Activated CD8-positive, alpha-beta T cell treated with anti-CD3 and anti-CD28 coated beads, Interleukin-2, amount 10 ng/mL, durations not matched to agents 7 days and 5 days (primary cell): ENCODE measurements around the gene CDH16. TPM values are rescaled to one million over a fixed set of nuclear protein-coding genes. Genes with fewer than 3 reads are reported as not detected.

Source experiments
- ATAC-seq: fragments of 150-1000 bp; cut with Tn5 transposase; one replicate; pipeline ENCODE4 v1.10.0; 2021; ENCODE audit warnings: moderate library complexity
- CTCF ChIA-PET: fragments of 350-600 bp; sonication (Branson Sonifier 250); formaldehyde crosslinking; loops from one replicate; lab custom pipeline; 2021; ENCODE audit warnings: antibody characterized with exemption; lab: Charles Lee
- POLR2A ChIA-PET: fragments of 350-600 bp; sonication (Branson Sonifier 250); formaldehyde crosslinking; loops from one replicate; lab custom pipeline; 2021; ENCODE audit warnings: antibody characterized with exemption; lab: Charles Lee
- DNase-seq: peaks from one replicate; pipeline ENCODE4 v3.0.0-alpha.2; 2020
- H3K27ac Mint-ChIP-seq: one replicate; pipeline ENCODE4 v1.8.0; 2021; ENCODE audit warnings: mild to moderate bottlenecking, mixed read lengths
- H3K27me3 Mint-ChIP-seq: one replicate; pipeline ENCODE4 v1.8.0; 2021; ENCODE audit warnings: low read depth, mixed read lengths
- H3K36me3 Mint-ChIP-seq: one replicate; pipeline ENCODE4 v1.8.0; 2021; ENCODE audit warnings: low read depth, mixed read lengths
- H3K4me1 Mint-ChIP-seq: one replicate; pipeline ENCODE4 v1.8.0; 2021; ENCODE audit warnings: low read depth, mixed read lengths
- H3K4me3 Mint-ChIP-seq: one replicate; pipeline ENCODE4 v1.8.0; 2021; ENCODE audit warnings: mild to moderate bottlenecking, mixed read lengths
- H3K9me3 Mint-ChIP-seq: one replicate; pipeline ENCODE4 v1.8.0; 2022; ENCODE audit warnings: mixed read lengths; ENCODE audit not compliant: insufficient read depth
- total RNA-seq, 2 experiments: library from RNA; stranded (reverse); gene quantifications; one replicate each; pipeline ENCODE4 v1.2.3, GENCODE V29; 2021

CDH16 gene
- total RNA-seq, 2 experiments from 2014 or later = not detected

DNA sequence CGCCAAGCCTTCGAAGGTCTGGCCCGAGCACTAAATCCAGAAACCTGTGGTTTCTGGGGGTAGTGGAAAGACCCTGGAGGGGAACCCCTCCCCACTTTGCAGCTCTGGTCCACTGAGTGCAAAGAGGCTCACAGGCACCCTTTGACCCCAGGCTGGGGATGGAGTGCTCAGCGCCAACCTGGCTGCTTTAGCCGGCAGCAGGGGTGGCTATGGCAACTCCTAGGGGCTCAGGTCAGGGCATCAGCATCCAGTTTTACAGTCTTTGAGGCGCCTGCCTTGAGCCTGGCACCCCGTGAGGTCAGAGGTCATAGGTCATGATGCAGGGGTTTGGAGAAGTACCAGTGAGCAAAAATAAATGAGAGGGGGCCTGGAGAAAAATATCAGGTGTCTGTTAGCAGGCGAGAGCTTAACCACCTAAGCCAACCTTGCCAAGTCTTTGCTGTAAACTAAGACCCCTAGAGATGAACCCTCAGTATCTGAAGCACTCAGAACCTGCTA, 56.6 kb downstream of the CDH16 start:
- H3K36me3 Mint-ChIP-seq = no peaks in the 10 kb centered on the region
- DNase-seq = no peak
- H3K9me3 Mint-ChIP-seq = no peaks in the 10 kb centered on the region
- POLR2A ChIA-PET = no interaction called here
- H3K27ac Mint-ChIP-seq = no peak overlapping the region
- CTCF ChIA-PET = interaction anchor here (1.4 to 1.8 kb wide), 3 partner anchors 11 to 31 kb away, joined by 4 to 13 read pairs (median 7); partner anchors contain the start of gene NAE1
- no peak overlapping the region for H3K4me3 Mint-ChIP-seq
- no peak for ATAC-seq
- no peaks in the 10 kb centered on the region for H3K27me3 Mint-ChIP-seq
- H3K4me1 Mint-ChIP-seq = no peaks in the 10 kb centered on the region

DNA sequence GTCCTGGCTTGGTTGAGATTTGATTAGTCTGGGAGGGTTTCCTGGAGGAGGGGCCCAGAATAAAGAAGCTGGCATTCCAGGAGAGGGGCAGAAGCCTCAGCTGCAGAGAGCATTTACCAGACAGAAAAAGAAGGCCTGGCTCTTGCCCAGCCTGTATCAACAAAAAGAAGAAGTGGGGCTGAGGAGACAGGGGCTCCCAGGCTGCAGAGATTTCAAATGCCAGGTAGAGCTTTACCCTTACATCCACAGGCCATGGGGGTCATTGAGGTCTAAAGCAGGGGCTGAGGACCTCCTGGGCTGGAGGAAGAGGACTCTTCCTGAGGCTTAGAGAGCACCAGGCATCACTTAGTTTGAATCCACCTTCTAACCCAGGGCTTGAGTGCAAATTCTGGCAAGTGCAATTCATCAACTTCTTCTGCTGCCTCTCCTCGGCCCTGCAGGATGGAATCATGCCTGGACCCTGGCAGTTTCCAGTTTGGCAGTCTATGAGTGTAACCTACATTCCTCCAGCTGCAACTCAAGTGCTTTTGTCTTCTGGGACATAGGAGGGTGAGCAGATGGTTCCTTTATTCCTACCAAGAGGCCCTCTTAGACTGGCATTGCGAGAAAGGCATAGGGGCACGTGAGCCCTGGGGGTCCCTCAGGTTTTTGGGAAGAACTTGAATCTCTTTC, 59.2 kb downstream of the CDH16 start:
- Mint-ChIP-seq H3K4me1 (no peaks in the 10 kb centered on the region), H3K4me3 (no peak overlapping the region), H3K9me3 (no peaks in the 10 kb centered on the region), H3K27ac (no peak overlapping the region), H3K27me3 (no peaks in the 10 kb centered on the region), H3K36me3 (no peaks in the 10 kb centered on the region)
- CTCF ChIA-PET = interaction anchor here (1.2 to 2.1 kb wide), 3 partner anchors 9 to 29 kb away, joined by 4 to 13 read pairs (median 6); partner anchors contain the start of genes NAE1 and PDP2
- POLR2A ChIA-PET = no interaction called here
- DNase-seq (no peak), ATAC-seq (no peak)

DNA sequence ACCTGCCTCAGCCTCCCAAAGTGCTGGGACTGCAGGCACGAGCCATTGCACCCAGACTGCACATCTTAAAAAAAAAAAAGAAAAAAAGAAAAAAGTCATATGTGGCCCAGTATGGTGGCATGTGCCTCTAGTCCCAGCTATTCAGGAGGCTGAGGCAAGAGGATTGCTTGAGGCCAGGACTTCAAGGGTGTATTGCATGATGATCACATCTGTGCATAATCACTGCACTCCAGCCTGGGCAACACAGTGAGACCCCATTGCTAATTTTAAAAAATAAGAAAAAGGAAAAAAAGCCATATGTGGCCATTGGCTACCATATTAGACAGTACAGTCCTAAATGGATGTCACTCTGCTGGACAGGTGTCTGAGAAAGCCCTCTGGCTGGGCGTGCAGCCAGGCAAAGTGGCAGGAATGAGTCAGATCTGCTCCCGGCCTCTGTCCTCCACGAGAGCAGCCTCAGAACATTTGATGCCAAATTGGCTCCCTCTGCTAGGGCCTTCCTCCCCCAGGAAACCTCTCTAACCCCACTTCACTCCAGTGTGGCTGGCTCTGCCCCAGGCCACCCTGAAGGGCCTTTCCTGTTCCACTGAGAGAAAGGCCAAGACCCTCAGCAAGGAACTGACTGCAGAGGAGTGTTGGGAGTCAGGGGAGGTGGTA, 59.8 kb downstream of the CDH16 start:
- H3K27ac Mint-ChIP-seq = no peak overlapping the region
- H3K36me3 Mint-ChIP-seq = no peaks in the 10 kb centered on the region
- DNase-seq = no peak
- no peaks in the 10 kb centered on the region for H3K4me1 Mint-ChIP-seq
- H3K4me3 Mint-ChIP-seq = no peak overlapping the region
- ChIA-PET POLR2A (no interaction called here), CTCF (interaction anchor here (2.1 to 3.7 kb wide), 2 partner anchors 9 to 28 kb away, joined by 13 to 22 read pairs; partner anchors contain the start of gene NAE1)
- H3K27me3 Mint-ChIP-seq = no peaks in the 10 kb centered on the region
- no peak for ATAC-seq
- no peaks in the 10 kb centered on the region for H3K9me3 Mint-ChIP-seq

Other genes with a start within 250 kb of the CDH16 start
- 1 to 10 TPM; 1.2 TPM for gene CMTM4, start 222.1 kb downstream of the CDH16 start, total RNA-seq
- 10 to 100 TPM; 56.5 to 63.1 TPM for gene DYNC1LI2, start 167.3 kb downstream of the CDH16 start, total RNA-seq
- not detected for gene TERB1, start 117.3 kb downstream of the CDH16 start, total RNA-seq
- 10 to 100 TPM; 77.3 to 84.1 TPM for gene NAE1, start 87.9 kb downstream of the CDH16 start, total RNA-seq
- gene CA7, start 74.5 kb downstream of the CDH16 start, total RNA-seq = not detected
- 10 to 100 TPM; 24.2 to 26.9 TPM for gene PDP2, start 38.4 kb downstream of the CDH16 start, total RNA-seq
- gene RRAD, start 6.7 kb upstream of the CDH16 start, total RNA-seq = under 1 TPM in 1 of 2 experiments, not detected in 1; 0.34 TPM
- 100 to 1,000 TPM; 115 to 126 TPM for gene CIAO2B, start 15.5 kb upstream of the CDH16 start, total RNA-seq
- 10 to 100 TPM; 29.7 to 34.0 TPM for gene CES2, start 16.6 kb upstream of the CDH16 start, total RNA-seq
- gene CES3, start 42.4 kb upstream of the CDH16 start, total RNA-seq = 1 to 10 TPM; 2.4 to 4.3 TPM
- 10 to 100 TPM; 10.5 to 12.0 TPM for gene CES4A, start 69.7 kb upstream of the CDH16 start, total RNA-seq
- 100 to 1,000 TPM; 235 to 241 TPM for gene CBFB, start 110.3 kb upstream of the CDH16 start, total RNA-seq
- 10 to 100 TPM; 16.5 TPM for gene PHAF1, start 191.1 kb upstream of the CDH16 start, total RNA-seq
- 1 to 10 TPM; 6.6 to 7.2 TPM for gene B3GNT9, start 232.1 kb upstream of the CDH16 start, total RNA-seq
- gene TRADD, start 241.0 kb upstream of the CDH16 start, total RNA-seq = 10 to 100 TPM; 39.2 to 40.7 TPM
- 10 to 100 TPM; 22.7 to 24.8 TPM for gene FBXL8, start 241.1 kb upstream of the CDH16 start, total RNA-seq
- 10 to 100 TPM; 31.5 to 34.4 TPM for gene HSF4, start 245.9 kb upstream of the CDH16 start, total RNA-seq